Liver (tissue), 9 donors: ENCODE measurements around the gene SLC35F2. TPM values are rescaled to one million over a fixed set of nuclear protein-coding genes. Genes with fewer than 3 reads are reported as not detected.

Source experiments
- DNase-seq: peaks from one replicate; pipeline ENCODE4 v3.0.0-alpha.2; 2017; ENCODE audit warnings: low spot score
- H3K27ac ChIP-seq, 2 donors: one replicate each; pipeline ENCODE4 v1.7.0; 2013; ENCODE audit warnings: inconsistent platforms in 2 of 2, low read length in 2 of 2, control low read depth in 1 of 2, low read depth in 1 of 2, mild to moderate bottlenecking in 1 of 2
- H3K27me3 ChIP-seq, 4 donors: one replicate each; pipeline versions ENCODE4 v1.6.1 to v1.7.0; 2013; ENCODE audit warnings: low read length in 3 of 4, inconsistent platforms in 1 of 4, mild to moderate bottlenecking in 1 of 4, moderate library complexity in 1 of 4; ENCODE audit not compliant: control insufficient read depth in 4 of 4, insufficient read depth in 4 of 4
- H3K36me3 ChIP-seq, 4 donors: one replicate each; pipeline versions ENCODE4 v1.6.1 to v1.7.0; 2013; ENCODE audit warnings: low read length in 3 of 4, mild to moderate bottlenecking in 3 of 4, low read depth in 1 of 4, moderate library complexity in 1 of 4; ENCODE audit not compliant: control insufficient read depth in 4 of 4, insufficient read depth in 3 of 4
- H3K4me1 ChIP-seq, 4 donors: one replicate each; pipeline versions ENCODE4 v1.6.1 to v1.7.0; 2013; ENCODE audit warnings: low read length in 3 of 4, mild to moderate bottlenecking in 3 of 4, moderate library complexity in 1 of 4; ENCODE audit not compliant: control insufficient read depth in 4 of 4, insufficient read depth in 4 of 4
- H3K4me3 ChIP-seq, 3 donors: one replicate each; pipeline versions ENCODE4 v1.6.1 to v1.7.0; 2013; ENCODE audit warnings: low read length in 3 of 3, control low read depth in 1 of 3, low read depth in 1 of 3, mild to moderate bottlenecking in 1 of 3
- H3K9ac ChIP-seq, 2 donors: one replicate each; pipeline ENCODE4 v1.7.0; 2013; ENCODE audit warnings: low read length in 2 of 2, mild to moderate bottlenecking in 2 of 2, moderate library complexity in 2 of 2, control low read depth in 1 of 2, low read depth in 1 of 2
- H3K9me3 ChIP-seq, 4 donors: one replicate each; pipeline versions ENCODE4 v1.6.1 to v1.7.0; 2013; ENCODE audit warnings: low read length in 3 of 4; ENCODE audit not compliant: control insufficient read depth in 4 of 4
- FOXA1 ChIP-seq: IDR thresholded peaks from 2 replicates; pipeline ENCODE4 v1.6.1; 2016; ENCODE audit warnings: antibody characterized with exemption
- JUND ChIP-seq, 2 donors: IDR thresholded peaks; 2 replicates each; pipeline ENCODE4 v1.6.1; 2016; ENCODE audit warnings: antibody characterized with exemption in 2 of 2
- NR2F2 ChIP-seq: IDR thresholded peaks from 2 replicates; pipeline ENCODE4 v1.6.1; 2016; ENCODE audit warnings: antibody characterized with exemption
- RAD21 ChIP-seq, 2 donors: IDR thresholded peaks; 2 replicates each; pipeline ENCODE4 v1.6.1; 2016; ENCODE audit warnings: antibody characterized with exemption in 2 of 2, mild to moderate bottlenecking in 2 of 2
- RXRA ChIP-seq, 2 donors: IDR thresholded peaks; 2 replicates each; pipeline ENCODE4 v1.6.1; 2017 to 2018; ENCODE audit warnings: antibody characterized with exemption in 2 of 2, mild to moderate bottlenecking in 1 of 2
- SP1 ChIP-seq: IDR thresholded peaks from 2 replicates; pipeline ENCODE4 v1.6.1; 2018; ENCODE audit warnings: antibody characterized with exemption, mild to moderate bottlenecking
- TAF1 ChIP-seq: conservative IDR thresholded peaks from 2 replicates; pipeline ENCODE4 v1.6.1; 2016; ENCODE audit warnings: antibody characterized with exemption, mild to moderate bottlenecking
- YY1 ChIP-seq: IDR thresholded peaks from 2 replicates; pipeline ENCODE4 v1.6.1; 2016; ENCODE audit warnings: antibody characterized with exemption, mild to moderate bottlenecking
- WGBS: extraction: QIAGEN DNeasy Blood & Tissue Kit; methylation state at CpG from one replicate; pipeline ENCODE4 v1.1.7; 2013; 5-methylcytosine and 5-hydroxymethylcytosine counted together
- polyA plus RNA-seq, 2 donors: library from polyadenylated mRNA; stranded (reverse) in 1 of 2; unstranded in 1 of 2; fragments of 200-250 nt in 1 of 2; fragments of >200 nt in 1 of 2; fragmentation: Nextera tagmentation in 1 of 2; extraction: Ambion mirVana in 1 of 2; gene quantifications; one replicate each; pipeline versions ENCODE4 v1.2.1 to v1.2.3, GENCODE V29; 2013 to 2015
- total RNA-seq, 2 donors: library from RNA; depleted of rRNA; stranded (reverse); fragments of >200 nt; gene quantifications; one replicate each; pipeline ENCODE4 v1.2.3, GENCODE V29; 2014
- TF ChIP-seq, protein P1 (sequence below): IDR thresholded peaks from 2 replicates; pipeline ENCODE4 v1.6.1; 2016; ENCODE audit warnings: antibody characterized with exemption, mild to moderate bottlenecking
- TF ChIP-seq, protein P2 (sequence below): IDR thresholded peaks from 2 replicates; pipeline ENCODE4 v1.6.1; 2016; ENCODE audit warnings: antibody characterized with exemption
- TF ChIP-seq, protein P3 (sequence below): IDR thresholded peaks from 2 replicates; pipeline ENCODE4 v1.6.1; 2016; ENCODE audit warnings: antibody characterized with exemption
- TF ChIP-seq, protein P4 (sequence below): IDR thresholded peaks from 2 replicates; pipeline ENCODE4 v1.6.1; 2016; ENCODE audit warnings: antibody characterized with exemption
- donor health status: healthy.
- donor health status: healthy.
- donor health status: healthy.
- donor health status: healthy.
- donor health status: healthy.

The SLC35F2 gene
- total and polyA plus RNA-seq, 4 donors = 0.14 to 1.4 (median 0.56) TPM

DNA sequence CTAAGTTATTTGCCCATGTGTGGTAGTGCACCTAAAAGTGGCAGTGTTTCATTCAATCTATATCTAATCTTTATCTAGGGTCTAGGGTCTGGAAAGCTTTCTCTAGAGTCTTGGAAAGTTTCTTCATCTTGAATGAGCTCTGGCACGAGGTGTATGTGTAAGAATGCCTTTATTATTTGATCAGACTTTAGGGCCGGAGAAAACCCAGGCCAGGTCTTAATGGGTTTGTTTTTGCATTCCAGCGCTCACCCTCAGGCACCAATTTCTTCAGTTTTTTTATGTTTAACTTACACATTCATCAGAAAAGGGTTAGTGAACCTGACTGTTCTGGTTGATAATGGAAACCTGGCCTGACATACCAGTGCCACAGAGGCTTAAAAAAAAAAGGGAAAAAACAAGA is 78.5 kb downstream of the SLC35F2 start:
- no peak for DNase-seq
- WGBS = 66% methylated on average over 3 of the region's 3 CpGs
- no peak overlapping the region for H3K27ac ChIP-seq
- H3K9ac ChIP-seq = no peak overlapping the region
- peaks cover 0 to 5% (median 1%) of the 10 kb centered on the region in 4 donors for H3K4me1 ChIP-seq
- H3K36me3 ChIP-seq = no peaks in the 10 kb centered on the region
- no peaks in the 10 kb centered on the region for H3K9me3 ChIP-seq
- no peaks in the 10 kb centered on the region for H3K27me3 ChIP-seq
- no peak overlapping the region for H3K4me3 ChIP-seq
- TF ChIP-seq, protein P1, sequence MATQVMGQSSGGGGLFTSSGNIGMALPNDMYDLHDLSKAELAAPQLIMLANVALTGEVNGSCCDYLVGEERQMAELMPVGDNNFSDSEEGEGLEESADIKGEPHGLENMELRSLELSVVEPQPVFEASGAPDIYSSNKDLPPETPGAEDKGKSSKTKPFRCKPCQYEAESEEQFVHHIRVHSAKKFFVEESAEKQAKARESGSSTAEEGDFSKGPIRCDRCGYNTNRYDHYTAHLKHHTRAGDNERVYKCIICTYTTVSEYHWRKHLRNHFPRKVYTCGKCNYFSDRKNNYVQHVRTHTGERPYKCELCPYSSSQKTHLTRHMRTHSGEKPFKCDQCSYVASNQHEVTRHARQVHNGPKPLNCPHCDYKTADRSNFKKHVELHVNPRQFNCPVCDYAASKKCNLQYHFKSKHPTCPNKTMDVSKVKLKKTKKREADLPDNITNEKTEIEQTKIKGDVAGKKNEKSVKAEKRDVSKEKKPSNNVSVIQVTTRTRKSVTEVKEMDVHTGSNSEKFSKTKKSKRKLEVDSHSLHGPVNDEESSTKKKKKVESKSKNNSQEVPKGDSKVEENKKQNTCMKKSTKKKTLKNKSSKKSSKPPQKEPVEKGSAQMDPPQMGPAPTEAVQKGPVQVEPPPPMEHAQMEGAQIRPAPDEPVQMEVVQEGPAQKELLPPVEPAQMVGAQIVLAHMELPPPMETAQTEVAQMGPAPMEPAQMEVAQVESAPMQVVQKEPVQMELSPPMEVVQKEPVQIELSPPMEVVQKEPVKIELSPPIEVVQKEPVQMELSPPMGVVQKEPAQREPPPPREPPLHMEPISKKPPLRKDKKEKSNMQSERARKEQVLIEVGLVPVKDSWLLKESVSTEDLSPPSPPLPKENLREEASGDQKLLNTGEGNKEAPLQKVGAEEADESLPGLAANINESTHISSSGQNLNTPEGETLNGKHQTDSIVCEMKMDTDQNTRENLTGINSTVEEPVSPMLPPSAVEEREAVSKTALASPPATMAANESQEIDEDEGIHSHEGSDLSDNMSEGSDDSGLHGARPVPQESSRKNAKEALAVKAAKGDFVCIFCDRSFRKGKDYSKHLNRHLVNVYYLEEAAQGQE = no peak
- TF ChIP-seq, protein P2, sequence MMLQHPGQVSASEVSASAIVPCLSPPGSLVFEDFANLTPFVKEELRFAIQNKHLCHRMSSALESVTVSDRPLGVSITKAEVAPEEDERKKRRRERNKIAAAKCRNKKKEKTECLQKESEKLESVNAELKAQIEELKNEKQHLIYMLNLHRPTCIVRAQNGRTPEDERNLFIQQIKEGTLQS = no peak
- TF ChIP-seq NR2F2 (no peak), RXRA (IDR thresholded peaks at IDR 0.05) (no peak)

DNA sequence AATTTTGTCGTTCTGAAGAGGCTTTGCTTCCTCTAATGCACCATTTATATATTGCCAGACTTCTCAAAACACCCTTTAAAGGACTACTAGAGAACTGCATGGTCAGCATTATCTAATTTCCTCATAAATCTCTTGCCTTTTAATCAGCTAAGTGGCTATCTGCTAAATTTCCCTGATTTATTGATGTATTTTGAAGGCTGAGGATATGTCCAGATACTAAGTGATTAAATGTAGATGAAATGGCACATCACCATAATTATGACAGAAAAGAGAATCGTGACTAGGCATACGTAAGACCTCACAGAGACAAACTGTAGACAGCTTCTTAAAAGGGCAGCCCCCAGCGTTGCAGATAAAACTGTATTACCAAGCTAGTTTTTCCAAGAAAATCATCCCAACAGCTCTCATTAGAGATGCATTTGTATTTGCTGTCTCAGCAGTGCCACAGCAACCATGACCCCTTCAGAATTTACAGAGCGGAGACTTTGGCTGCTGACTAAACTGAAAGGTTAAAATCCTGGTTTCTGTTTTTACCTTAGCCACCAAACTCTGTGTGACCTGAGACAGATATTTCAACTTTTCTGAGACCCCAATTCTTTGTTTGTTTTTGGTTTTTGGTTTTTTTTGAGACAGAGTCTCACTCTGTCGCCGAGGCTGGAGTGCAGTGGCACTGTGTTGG is 79.6 kb downstream of the SLC35F2 start:
- no peaks in the 10 kb centered on the region for H3K27me3 ChIP-seq
- no peak overlapping the region for H3K27ac ChIP-seq
- H3K9ac ChIP-seq = no peak overlapping the region
- H3K9me3 ChIP-seq = no peaks in the 10 kb centered on the region
- no peaks in the 10 kb centered on the region for H3K36me3 ChIP-seq
- TF ChIP-seq, protein P3, sequence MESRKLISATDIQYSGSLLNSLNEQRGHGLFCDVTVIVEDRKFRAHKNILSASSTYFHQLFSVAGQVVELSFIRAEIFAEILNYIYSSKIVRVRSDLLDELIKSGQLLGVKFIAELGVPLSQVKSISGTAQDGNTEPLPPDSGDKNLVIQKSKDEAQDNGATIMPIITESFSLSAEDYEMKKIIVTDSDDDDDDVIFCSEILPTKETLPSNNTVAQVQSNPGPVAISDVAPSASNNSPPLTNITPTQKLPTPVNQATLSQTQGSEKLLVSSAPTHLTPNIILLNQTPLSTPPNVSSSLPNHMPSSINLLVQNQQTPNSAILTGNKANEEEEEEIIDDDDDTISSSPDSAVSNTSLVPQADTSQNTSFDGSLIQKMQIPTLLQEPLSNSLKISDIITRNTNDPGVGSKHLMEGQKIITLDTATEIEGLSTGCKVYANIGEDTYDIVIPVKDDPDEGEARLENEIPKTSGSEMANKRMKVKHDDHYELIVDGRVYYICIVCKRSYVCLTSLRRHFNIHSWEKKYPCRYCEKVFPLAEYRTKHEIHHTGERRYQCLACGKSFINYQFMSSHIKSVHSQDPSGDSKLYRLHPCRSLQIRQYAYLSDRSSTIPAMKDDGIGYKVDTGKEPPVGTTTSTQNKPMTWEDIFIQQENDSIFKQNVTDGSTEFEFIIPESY = no peak
- TF ChIP-seq SP1 = no peak
- no peak for TF ChIP-seq YY1
- TF ChIP-seq FOXA1 = no peak
- TF ChIP-seq RAD21 (IDR thresholded peaks at IDR 0.05) = no peak
- no peak for TF ChIP-seq TAF1
- TF ChIP-seq JUND (IDR thresholded peaks at IDR 0.05) = no peak
- TF ChIP-seq, protein P4, sequence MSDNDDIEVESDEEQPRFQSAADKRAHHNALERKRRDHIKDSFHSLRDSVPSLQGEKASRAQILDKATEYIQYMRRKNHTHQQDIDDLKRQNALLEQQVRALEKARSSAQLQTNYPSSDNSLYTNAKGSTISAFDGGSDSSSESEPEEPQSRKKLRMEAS = no peak
- TF ChIP-seq, protein P2 = no peak
- no peak overlapping the region for H3K4me3 ChIP-seq
- no peak for DNase-seq
- 61% methylated on average over 7 of the region's 7 CpGs for WGBS
- H3K4me1 ChIP-seq = peaks cover 0 to 5% (median 1%) of the 10 kb centered on the region in 4 donors
